Erythroblast (primary cell): Measurements from ENCODE around the gene ARHGAP20.

Experiments
- DNase-seq, 2 experiments: peaks; one replicate each; lab custom pipeline; 2025; lab: John Stamatoyannopoulos, UW
- GATA1 ChIP-seq: IDR thresholded peaks from 2 replicates; pipeline ENCODE4 v1.6.1; 2011; ENCODE audit warnings: low read depth, mild to moderate bottlenecking, control low read depth, low read length, moderate library complexity
- POLR2A ChIP-seq: IDR thresholded peaks from 2 replicates; pipeline ENCODE4 v1.6.1; 2011; ENCODE audit warnings: mild to moderate bottlenecking, low read length

Gene ARHGAP20, protein sequence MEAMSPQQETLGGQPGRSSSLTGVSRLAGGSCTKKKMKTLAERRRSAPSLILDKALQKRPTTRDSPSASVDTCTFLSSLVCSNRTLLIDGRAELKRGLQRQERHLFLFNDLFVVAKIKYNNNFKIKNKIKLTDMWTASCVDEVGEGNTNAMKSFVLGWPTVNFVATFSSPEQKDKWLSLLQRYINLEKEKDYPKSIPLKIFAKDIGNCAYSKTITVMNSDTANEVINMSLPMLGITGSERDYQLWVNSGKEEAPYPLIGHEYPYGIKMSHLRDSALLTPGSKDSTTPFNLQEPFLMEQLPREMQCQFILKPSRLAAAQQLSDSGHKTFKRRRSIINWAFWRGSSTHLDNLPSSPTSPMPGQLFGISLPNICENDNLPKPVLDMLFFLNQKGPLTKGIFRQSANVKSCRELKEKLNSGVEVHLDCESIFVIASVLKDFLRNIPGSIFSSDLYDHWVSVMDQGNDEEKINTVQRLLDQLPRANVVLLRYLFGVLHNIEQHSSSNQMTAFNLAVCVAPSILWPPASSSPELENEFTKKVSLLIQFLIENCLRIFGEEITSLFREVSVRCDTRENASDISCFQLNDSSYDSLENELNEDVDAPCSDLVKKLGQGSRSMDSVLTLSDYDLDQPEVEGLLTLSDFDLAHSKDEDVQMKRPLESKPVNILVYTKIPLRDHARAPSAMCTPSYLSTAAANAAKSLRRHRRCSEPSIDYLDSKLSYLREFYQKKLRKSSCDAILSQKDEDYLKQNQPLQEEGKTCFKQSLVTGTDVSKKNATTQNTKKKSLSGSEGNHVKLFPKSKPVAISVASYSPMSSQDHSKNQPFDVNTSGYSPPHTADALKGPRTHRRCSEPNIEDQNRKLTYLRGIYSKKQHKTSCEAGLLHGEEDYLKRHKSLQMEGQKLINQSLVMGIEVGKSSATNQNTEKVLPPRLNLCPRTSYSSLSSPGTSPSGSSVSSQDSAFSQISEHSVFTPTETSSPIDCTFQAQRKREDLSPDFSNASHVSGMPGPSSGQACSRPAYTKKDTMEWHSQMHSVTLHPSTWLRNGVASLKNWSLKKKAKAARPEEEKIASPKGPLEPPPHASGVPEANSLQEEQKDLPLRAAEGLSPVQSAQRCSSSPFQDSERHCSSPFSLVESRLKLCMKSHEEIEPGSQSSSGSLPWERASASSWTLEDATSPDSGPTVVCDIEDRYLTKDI

DNA sequence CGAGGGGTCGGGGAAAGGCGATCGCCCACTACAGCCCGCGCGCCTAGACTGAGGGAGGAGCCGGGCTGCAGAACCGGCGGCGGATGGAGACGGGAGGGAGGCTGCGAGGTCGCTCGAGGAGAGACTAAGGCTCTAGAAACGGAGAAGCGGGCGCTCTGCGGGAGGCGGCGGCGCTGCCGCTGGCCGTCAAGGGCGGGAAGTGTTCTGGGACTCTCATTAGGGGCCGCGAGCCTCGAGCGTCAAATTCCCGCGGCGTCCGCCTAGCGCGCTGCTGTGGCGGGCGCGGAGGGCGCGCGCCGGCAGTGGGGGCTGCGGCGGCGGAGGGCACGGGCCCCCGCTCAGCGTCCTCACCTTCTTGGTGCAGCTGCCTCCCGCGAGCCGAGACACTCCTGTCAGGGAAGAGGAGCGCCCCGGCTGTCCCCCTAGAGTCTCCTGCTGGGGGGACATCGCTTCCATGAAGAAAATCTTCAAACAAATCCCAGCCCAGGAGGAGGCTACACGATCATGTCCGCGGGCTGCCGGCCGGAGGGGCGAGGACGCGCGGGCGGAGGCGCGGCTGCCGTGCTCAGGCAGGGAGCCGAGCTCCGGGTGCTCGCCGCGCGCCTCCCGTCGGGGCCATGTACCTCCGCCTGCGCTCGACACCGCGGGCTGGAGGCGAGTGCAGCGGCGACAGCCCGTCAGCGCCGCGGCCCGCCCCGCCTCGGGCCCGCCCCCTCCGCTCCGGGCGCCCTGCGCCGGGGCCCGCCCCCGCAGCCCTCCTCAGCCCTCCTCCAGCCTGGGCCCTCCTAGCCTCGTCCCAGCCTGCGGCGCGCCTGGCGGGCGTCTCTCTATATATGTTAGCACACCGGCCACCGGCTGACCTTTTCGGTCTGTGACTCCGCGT is at the start of gene ARHGAP20:
Gene ARHGAP20, minus strand, starts transcription at position 662 of the 883 bp plus-strand sequence. Its CDS starts 206 bp downstream, at position 456.
- DNase-seq: peak; percentile 49 to 50
- no peak for TF ChIP-seq GATA1
- TF ChIP-seq POLR2A: no peak

DNA sequence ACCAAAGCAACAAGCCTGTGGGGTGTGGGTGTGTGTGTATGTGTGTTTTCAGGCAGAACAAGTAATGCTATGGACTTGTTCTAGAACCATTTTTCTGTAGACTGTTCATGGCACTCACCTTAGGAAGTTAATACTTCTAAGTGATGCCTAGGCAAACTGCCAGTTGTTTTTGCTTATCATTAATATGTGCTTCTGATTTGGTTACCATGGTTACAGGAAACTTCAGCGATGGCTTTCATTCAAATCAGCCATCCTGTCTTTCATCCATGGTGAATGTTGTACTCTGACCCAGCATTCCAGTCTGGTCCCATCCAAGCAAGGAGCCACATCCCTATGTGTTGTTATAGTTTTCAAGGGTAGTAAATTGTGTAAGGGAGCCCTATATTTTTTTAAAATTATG is 49.8 kb upstream of the ARHGAP20 start:
- DNase-seq: no peak
- TF ChIP-seq POLR2A (no peak), GATA1 (no peak)

DNA sequence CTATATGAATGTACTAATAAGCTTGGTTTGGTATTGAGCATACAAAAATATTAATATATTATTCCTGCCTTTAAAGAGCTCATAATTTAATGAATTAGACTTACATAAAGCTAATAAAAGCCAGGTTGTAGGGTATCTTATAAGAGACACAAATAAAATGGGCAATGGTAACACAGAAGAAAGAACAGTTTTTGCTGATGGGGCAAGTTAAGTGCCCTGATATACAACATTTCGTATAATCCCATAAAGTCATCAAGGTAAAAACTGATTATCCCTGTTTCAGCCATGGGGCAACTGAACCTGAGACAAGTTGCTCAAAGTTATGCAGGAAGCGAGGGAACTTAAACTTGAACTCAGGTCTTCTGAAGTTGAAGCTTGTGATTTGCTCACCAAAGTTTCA is 48.9 kb upstream of the ARHGAP20 start:
- TF ChIP-seq GATA1 (no peak), POLR2A (no peak)
- no peak for DNase-seq

DNA sequence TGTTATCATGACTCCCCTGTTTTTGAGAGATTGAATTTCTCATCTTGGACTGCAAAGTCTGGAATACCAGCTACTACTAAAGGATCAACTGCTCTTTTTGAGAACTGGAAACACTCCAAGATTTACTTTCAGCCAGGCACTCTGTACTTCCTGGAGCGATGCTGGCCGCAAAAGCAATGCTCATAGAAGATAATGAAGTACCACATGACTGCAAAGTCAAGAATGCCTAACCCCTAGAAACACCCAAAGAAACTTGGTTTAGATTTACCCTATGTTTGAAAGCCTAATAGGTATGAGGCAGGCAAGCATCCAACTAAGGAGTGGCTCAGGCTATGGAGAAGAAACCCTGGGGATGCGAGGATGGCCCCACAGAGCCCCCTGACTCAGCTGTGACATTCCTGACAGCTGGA is 47.7 kb upstream of the ARHGAP20 start:
- no peak for DNase-seq
- TF ChIP-seq GATA1 (no peak), POLR2A (no peak)

DNA sequence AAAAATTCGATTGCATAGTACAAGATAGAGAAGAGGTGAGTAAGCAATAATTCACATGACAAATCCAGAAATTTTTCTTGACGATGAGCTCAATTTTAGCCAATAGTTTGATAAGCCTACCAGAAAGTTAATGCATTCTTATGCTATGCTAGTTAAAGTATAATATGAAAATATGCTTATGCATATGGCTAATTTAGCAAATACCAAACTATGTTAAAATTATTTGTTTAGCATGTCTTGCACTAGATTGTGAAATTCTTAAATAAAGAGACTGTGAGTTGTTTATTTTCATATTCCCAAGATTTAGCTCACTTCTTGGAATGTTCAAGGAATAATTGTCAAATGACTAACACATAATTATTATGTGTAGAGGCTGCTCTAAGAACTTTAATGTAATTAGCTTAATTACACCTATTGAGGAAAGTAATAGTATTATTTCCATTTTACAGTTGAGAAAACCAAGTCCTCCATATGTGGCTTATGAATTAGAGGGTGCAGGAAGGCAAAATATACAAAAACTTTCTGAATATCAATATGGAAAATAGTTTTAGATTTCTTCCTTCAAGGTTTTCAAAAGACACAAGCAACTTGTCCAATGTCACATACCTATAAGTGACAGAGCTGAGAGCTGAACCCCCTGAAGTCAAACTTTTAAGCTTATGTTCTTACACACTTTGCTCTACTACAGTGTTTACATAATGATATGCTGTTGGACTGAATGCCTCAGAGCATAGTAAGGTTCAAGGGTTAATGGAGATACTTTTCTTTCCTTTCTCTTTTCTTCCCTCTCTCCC is 45.9 kb upstream of the ARHGAP20 start:
- TF ChIP-seq POLR2A: no peak
- TF ChIP-seq GATA1: no peak
- DNase-seq: no peak

DNA sequence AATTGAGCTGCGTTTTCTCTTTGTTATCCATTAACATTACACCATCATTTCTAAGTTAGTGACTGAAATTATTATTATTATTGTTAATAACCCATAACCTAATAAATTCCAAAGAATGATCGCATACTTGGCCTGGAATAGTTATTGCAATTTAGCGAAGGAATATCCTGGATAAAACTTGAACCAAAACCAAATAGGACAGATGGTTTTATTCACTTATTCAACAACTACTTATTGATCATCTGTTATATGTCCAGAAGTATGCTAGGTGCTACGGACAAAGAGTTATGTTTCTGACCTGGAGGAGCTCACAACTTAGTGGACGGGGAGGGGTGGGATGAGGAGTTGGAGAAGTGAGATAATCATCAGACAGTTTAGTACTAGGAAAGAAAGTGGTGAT is 44.8 kb upstream of the ARHGAP20 start:
- TF ChIP-seq POLR2A: no peak
- TF ChIP-seq GATA1: no peak
- DNase-seq: no peak

DNA sequence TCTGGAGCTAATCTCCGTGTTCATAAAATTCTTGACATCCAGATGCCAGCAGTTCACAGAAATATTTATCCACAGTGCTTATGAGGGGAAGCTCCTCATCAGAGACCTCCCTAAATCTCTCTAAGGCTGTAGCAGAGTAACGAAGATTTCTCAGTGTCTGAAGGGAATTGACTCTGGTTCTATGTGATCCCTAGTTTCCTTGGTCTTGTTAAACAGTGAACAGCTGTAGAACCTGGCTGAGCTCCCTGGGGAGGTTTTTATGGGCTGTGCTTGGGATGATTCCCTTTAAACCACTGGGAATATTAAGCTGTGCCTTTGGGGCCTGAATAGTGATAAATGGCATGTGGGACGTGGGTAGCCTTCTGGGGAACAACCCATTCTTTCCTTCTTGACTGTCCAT is 43.7 kb upstream of the ARHGAP20 start:
- no peak for TF ChIP-seq GATA1
- TF ChIP-seq POLR2A: no peak

DNA sequence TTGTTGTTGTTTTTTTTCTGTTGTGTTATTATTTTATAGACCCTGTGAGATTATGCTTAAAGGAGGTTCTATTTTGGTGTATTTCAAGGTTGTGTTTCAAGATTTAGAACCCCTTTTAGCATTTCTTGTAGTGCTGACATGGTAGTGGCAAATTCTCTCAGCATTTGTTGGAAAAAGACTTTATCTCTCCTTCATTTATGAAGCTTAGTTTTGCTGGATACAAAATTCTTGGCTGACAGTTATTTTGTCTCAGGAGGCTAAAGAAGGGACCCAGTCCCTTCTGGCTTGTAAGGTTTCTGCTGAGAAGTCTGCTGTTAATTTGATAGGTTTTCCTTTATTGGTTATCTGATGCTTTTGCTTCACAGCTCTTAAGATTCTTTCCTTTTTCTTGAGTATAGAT is 40.7 kb upstream of the ARHGAP20 start:
- DNase-seq: no peak
- TF ChIP-seq POLR2A: no peak

More for the DNA sequence above, 43.7 kb upstream of the ARHGAP20 start:
- no peak for DNase-seq

DNA sequence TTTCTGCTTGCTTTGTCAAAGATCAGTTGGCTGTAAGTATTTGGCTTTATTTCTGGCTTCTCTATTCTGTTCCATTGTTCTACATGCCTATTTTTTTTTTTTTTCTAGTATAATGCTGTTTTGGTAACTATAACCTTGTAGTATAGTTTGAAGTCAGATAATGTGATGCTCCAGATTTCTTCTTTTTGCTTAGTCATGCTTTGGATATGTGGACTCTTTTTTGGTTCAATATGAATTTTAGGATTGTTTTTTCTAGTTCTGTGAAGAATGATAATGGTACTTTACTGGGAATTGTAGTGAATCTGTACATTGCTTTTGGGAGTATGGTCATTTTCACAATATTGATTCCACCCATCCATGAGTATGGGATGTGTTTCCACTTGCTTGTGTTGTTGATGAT is 37.9 kb upstream of the ARHGAP20 start:
- TF ChIP-seq POLR2A (no peak), GATA1 (no peak)

DNA sequence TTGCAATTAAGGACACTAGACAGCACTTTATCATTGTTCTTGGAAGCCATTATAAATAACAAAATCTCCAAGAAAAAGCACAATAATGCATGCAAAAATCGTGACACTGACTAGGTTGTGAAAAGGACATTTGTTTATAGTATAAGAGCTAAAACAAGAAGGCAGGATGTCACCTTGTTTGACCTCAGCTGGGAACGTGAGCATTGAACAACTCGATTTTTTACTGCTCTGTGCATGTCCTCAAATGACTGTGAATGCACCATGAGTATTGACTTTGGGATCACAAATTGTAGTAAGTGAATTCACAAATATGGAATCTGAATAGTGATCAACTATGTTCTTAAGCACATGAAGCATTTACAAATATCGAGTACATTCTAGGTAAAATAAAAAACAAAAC is 35.3 kb upstream of the ARHGAP20 start:
- TF ChIP-seq GATA1 (no peak), POLR2A (no peak)

More for the DNA sequence above, 37.9 kb upstream of the ARHGAP20 start:
- no peak for DNase-seq

DNA sequence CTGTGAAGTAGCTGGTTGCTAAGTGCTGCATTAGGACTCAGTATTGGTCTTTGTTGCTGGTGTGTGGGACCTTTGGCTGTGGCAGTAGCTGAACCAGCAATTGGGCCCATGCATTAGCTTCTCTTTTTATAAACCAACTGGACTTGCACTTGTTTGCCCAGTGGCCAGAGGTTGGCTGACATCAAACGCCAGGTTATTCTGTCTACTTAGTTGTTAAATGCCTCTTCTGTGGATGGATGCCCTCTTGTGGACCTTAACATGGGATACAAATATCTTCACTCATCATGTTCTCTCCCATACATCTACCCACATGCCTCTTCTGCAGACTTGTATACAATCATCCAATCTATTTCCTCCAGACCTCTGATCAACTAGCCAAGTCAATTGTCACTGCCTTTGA is 26.4 kb upstream of the ARHGAP20 start:
- no peak for TF ChIP-seq POLR2A
- no peak for TF ChIP-seq GATA1
- DNase-seq: no peak

More for the DNA sequence above, 35.3 kb upstream of the ARHGAP20 start:
- DNase-seq: no peak

DNA sequence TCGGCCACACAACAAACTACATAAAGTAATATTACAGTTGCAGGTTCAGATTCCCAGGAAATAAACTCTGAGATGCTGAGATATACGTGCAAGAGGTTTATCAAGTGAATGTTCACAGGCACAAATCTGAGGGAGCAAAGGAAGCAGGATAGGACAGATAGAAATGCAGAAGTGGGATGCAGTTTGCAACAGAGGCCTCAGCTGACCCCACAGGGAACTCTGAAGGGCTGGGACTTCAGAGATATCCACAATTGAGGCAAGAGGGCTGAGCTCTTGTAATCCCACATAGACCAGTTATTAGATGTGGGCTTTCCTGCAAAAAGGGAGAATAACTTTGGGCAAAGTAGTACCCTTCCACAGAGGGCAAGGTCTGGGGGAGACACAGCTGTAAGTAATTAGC is 25.4 kb upstream of the ARHGAP20 start:
- TF ChIP-seq GATA1: no peak
- no peak for TF ChIP-seq POLR2A
- no peak for DNase-seq
